Caco-2 (cell line): ENCODE data around the gene KDELR3. TPM values are rescaled to one million over a fixed set of nuclear protein-coding genes. Genes with fewer than 3 reads are reported as not detected.
"Not testable (repeated sequence)": the region's sequence is repeated elsewhere in the genome, so short reads cannot be mapped to it uniquely, and the experiment has no call there.

ENCODE experiments used
- BruUV-seq: library from RNA; stranded (reverse); fragments of 400-500 nt; replicated peaks from 2 replicates; lab custom pipeline; 2021; lab: Mats Ljungman, UMichigan
- CTCF ChIA-PET: fragments of 300-600 bp; sonication (Branson Sonifier 250); formaldehyde crosslinking; loops from one replicate; lab custom pipeline; 2022; ENCODE audit warnings: antibody characterized with exemption; lab: Charles Lee
- POLR2A ChIA-PET: fragments of 300-600 bp; sonication (Branson Sonifier 250); formaldehyde crosslinking; loops from one replicate; lab custom pipeline; 2022; ENCODE audit warnings: antibody characterized with exemption; lab: Charles Lee
- DNase-seq, 2 experiments: peaks; one replicate each; pipeline versions ENCODE4 v3.0.0 to v3.0.0-alpha.2; 2020 to 2022
- H3K27me3 ChIP-seq: replicated peaks from 2 replicates; pipeline ENCODE4 v1.6.0; 2011; ENCODE audit warnings: low read length; ENCODE audit not compliant: control insufficient read depth, insufficient read depth
- H3K36me3 ChIP-seq: 2 replicates; pipeline ENCODE4 v1.5.1; 2011; ENCODE audit warnings: low read length; ENCODE audit not compliant: control insufficient read depth, insufficient read depth
- H3K4me1 ChIP-seq: fragments of 250-450 bp; sonication (Bioruptor Pico); 2 replicates; pipeline ENCODE4 v1.5.1; 2020; ENCODE audit warnings: mild to moderate bottlenecking
- H3K4me3 ChIP-seq: 2 replicates; pipeline ENCODE4 v1.5.1; 2011; ENCODE audit warnings: low read depth, mild to moderate bottlenecking, control low read depth, low read length
- H3K9me3 ChIP-seq: fragments of 250-450 bp; sonication (Bioruptor Pico); 2 replicates; pipeline ENCODE4 v1.5.1; 2020; ENCODE audit warnings: mild to moderate bottlenecking, moderate library complexity
- H3K27ac Mint-ChIP-seq: one replicate; pipeline ENCODE4 v1.8.0; 2022; ENCODE audit warnings: mixed read lengths; ENCODE audit not compliant: unreplicated experiment
- H3K27me3 Mint-ChIP-seq: one replicate; pipeline ENCODE4 v1.8.0; 2022; ENCODE audit warnings: mixed read lengths; ENCODE audit not compliant: insufficient read depth, unreplicated experiment
- H3K36me3 Mint-ChIP-seq: one replicate; pipeline ENCODE4 v1.8.0; 2022; ENCODE audit warnings: mild to moderate bottlenecking, mixed read lengths; ENCODE audit not compliant: insufficient read depth, unreplicated experiment
- H3K4me1 Mint-ChIP-seq: one replicate; pipeline ENCODE4 v1.8.0; 2022; ENCODE audit warnings: low read depth, mixed read lengths; ENCODE audit not compliant: unreplicated experiment
- H3K4me3 Mint-ChIP-seq: one replicate; pipeline ENCODE4 v1.8.0; 2022; ENCODE audit warnings: mild to moderate bottlenecking, moderate library complexity, mixed read lengths; ENCODE audit not compliant: unreplicated experiment
- H3K9me3 Mint-ChIP-seq: one replicate; pipeline ENCODE4 v1.8.0; 2022; ENCODE audit warnings: mixed read lengths; ENCODE audit not compliant: unreplicated experiment
- CTCF ChIP-seq, 2 experiments: fragments of 200-600 bp in 1 of 2; IDR thresholded peaks; 1 replicate in 1 of 2; 2 replicates in 1 of 2; pipeline versions ENCODE4 v1.5.1 to v1.8.0; 2011 to 2022; ENCODE audit warnings: antibody characterized with exemption in 1 of 2, control low read depth in 1 of 2, inconsistent platforms in 1 of 2, low read depth in 1 of 2, low read length in 1 of 2, mild to moderate bottlenecking in 1 of 2, moderate library complexity in 1 of 2; ENCODE audit not compliant: insufficient read depth in 1 of 2, severe bottlenecking in 1 of 2, unreplicated experiment in 1 of 2
- intact Hi-C: fragments of 100-400 bp; cut with micrococcal nuclease; formaldehyde crosslinking; loops from one replicate; pipeline ENCODE4 v1.10.0; 2022; ENCODE audit not compliant: unreplicated experiment
- total RNA-seq: library from RNA; stranded (reverse); gene quantifications from 2 replicates; pipeline ENCODE4 v1.2.3, GENCODE V29; 2022

KDELR3 gene
- total RNA-seq, 1 experiment from 2014 or later: 13.4 TPM

DNA sequence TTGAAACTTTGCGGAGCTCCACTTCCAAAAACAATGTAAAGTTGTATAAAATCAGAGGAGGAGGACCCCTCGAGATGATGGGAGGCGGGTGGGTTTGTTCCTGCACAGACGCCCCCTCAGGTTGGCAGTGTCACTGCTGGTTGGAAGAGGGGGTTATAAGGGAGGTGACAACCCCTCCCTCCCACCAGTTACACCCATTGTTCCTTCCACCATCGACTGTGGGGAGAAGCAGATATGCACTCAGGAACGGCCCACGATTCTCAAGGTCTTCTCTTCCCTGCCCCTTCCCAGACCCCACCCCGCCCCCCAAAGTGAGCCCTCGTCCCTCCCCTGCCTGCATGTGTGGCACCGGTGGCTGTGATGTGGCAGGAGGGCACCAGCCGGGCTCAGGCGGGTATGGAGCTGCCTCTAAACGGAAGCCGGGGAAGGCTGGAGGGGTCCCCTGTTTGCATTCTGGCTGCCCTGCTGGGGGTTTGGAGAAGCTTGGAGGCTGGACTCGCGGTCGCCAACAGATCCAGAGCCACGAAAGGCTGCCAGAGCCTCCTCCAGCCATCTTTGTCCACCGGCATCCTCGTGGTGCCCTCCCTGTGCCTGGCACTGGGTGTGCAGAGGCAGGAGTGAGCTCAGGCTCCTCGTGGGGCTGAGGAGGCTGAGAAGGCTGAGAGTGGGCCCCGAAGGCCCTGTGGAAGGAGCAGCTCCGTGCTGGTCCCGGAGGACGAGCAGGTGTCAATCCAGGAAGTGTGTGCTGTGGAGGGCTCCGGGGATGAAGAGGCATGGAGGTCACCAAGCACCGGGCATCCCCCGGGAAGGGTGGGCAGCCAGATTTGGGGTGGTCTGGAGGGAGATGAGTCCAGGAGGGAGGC, 778 bp downstream of the KDELR3 start:
- POLR2A ChIA-PET: no interaction called here

GRCh38 chr22:38469306-38469781, 1.4 kb downstream of the KDELR3 start:
- POLR2A ChIA-PET: no interaction called here

More for the DNA sequence above, 778 bp downstream of the KDELR3 start:
- H3K4me3 Mint-ChIP-seq: peak overlapping the region; percentile 82
- peak in 1 of 2 experiments; percentile 33 for TF ChIP-seq CTCF (IDR thresholded peaks at IDR 0.05; ENCODE audit: insufficient read depth in 1 of 2, low read depth in 1 of 2, low read length in 1 of 2, severe bottlenecking in 1 of 2, unreplicated experiment in 1 of 2)
- H3K4me1 Mint-ChIP-seq: no peaks in the 10 kb centered on the region
- no peak for DNase-seq
- BruUV-seq: no TSS peak
- peak overlapping the region; percentile 59 for H3K27ac Mint-ChIP-seq
- Histone ChIP-seq H3K4me3 (peak overlapping the region; percentile 69), H3K36me3 (no peaks in the 10 kb centered on the region), H3K9me3 (no peaks in the 10 kb centered on the region), H3K27me3 (no peaks in the 10 kb centered on the region; the same call in 1 of the 2 replicates), H3K4me1 (peaks cover 5% of the 10 kb centered on the region; the same call in 1 of the 2 replicates)
- intact Hi-C loops: no loop called here
- no peaks in the 10 kb centered on the region for H3K36me3 Mint-ChIP-seq
- CTCF ChIA-PET: no interaction called here
- H3K9me3 Mint-ChIP-seq: no peaks in the 10 kb centered on the region
- H3K27me3 Mint-ChIP-seq: no peaks in the 10 kb centered on the region

DNA sequence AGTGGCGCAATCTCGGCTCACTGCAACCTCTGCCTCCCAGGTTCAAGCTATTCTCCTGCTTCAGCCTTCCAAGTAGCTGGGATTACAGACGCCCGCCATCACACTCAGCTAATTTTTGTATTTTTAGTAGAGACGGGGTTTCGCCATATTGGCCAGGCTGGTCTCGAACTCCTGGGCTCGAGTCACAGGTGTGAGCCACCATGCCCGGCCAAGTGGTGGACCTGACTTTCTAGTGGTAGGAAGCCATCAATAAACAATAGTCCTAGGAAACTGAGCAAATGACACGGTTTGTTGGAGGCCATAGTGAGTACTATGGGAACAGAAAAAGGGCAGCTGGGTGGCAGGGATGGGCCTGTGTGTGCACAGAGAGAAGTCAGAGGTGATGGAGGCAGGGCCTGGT, 2.3 kb downstream of the KDELR3 start:
- H3K27me3 ChIP-seq, DNase-seq, POLR2A ChIA-PET, BruUV-seq, H3K4me3 Mint-ChIP-seq, H3K4me1 ChIP-seq, intact Hi-C loops, H3K27ac Mint-ChIP-seq, H3K4me3 ChIP-seq, H3K9me3 ChIP-seq, H3K4me1 Mint-ChIP-seq, H3K36me3 Mint-ChIP-seq, H3K27me3 Mint-ChIP-seq, H3K9me3 Mint-ChIP-seq, H3K36me3 ChIP-seq: not testable (repeated sequence)
- CTCF ChIA-PET: interaction anchor here (0.6 kb wide), 1 partner anchor 162 kb away, joined by 3 read pairs; no protein-coding TSS in a partner anchor

More at GRCh38 chr22:38469306-38469781, 1.4 kb downstream of the KDELR3 start:
- Mint-ChIP-seq H3K4me3 (peak overlapping the region; percentile 31), H3K27me3 (no peaks in the 10 kb centered on the region), H3K9me3 (no peaks in the 10 kb centered on the region), H3K4me1 (no peaks in the 10 kb centered on the region), H3K36me3 (no peaks in the 10 kb centered on the region), H3K27ac (no peak overlapping the region)
- intact Hi-C loops: no loop called here
- Histone ChIP-seq H3K4me3 (no peak overlapping the region), H3K36me3 (no peaks in the 10 kb centered on the region), H3K27me3 (no peaks in the 10 kb centered on the region; the same call in 1 of the 2 replicates), H3K9me3 (no peaks in the 10 kb centered on the region), H3K4me1 (peaks cover 5% of the 10 kb centered on the region; the same call in 1 of the 2 replicates)
- BruUV-seq: no TSS peak
- TF ChIP-seq CTCF (IDR thresholded peaks at IDR 0.05; ENCODE audit: insufficient read depth in 1 of 2, low read depth in 1 of 2, low read length in 1 of 2, severe bottlenecking in 1 of 2, unreplicated experiment in 1 of 2): no peak
- CTCF ChIA-PET: no interaction called here
- DNase-seq: no peak
